Measurements from ENCODE around the gene OAS2. TPM values are rescaled to one million over a fixed set of nuclear protein-coding genes. Genes with fewer than 3 reads are reported as not detected.

Gene OAS2
- total and polyA plus RNA-seq, 2 of the 8 experiments (the other 6 are each of a cell fraction or from before 2014, with no cell fraction given) = 0.06 TPM; not detected in 1

- no peak overlapping the region for H3K9ac ChIP-seq (replicated peaks in 1 of 4; ENCODE audit: extremely low read depth in 1 of 4, low read depth in 3 of 4, low read length in 3 of 4)
- peaks cover 10 to 19% of the 10 kb centered on the region in 2 experiments for H3K9me3 ChIP-seq (ENCODE audit: insufficient read depth in 2 of 2, low read depth in 1 of 2, low read length in 1 of 2)
- H2BK20ac ChIP-seq (ENCODE audit: low read length) = no peak overlapping the region
- H3K4me3 ChIP-seq (ENCODE audit: extremely low read depth in 1 of 4, insufficient read depth in 2 of 4, low read depth in 3 of 4, low read length in 4 of 4) = no peak overlapping the region
- H3K4me1 ChIP-seq (replicated peaks in 1 of 4; ENCODE audit: control insufficient read depth in 3 of 4, insufficient read depth in 4 of 4, low read length in 3 of 4) = no peaks in the 10 kb centered on the region
- no peak overlapping the region for H2BK120ac ChIP-seq (replicated peaks; ENCODE audit: low read depth, low read length)
- no peak overlapping the region for H3K27ac ChIP-seq (ENCODE audit: low read depth, low read length)
- peaks cover 0 to 3% (median 0%) of the 10 kb centered on the region in 4 experiments; a peak in 1 of 7 replicates for H3K27me3 ChIP-seq (replicated peaks in 1 of 4; ENCODE audit: control insufficient read depth in 3 of 4, extremely low read depth in 1 of 4, insufficient read depth in 3 of 4, low read length in 3 of 4)
- POLR2A ChIA-PET (ENCODE audit: partially characterized antibody) = no interaction called here
- no peaks in the 10 kb centered on the region for H3K23me2 ChIP-seq (ENCODE audit: low read depth, low read length)
- H3K56ac ChIP-seq (replicated peaks; ENCODE audit: insufficient read length, low read depth, low read length) = no peak overlapping the region
- WGBS, 2 experiments (ENCODE audit: extremely low coverage in 1 of 2, insufficient coverage in 1 of 2, insufficient read length in 1 of 2, insufficient replicate concordance in 2 of 2, low coverage in 1 of 2, low lambda C conversion rate in 2 of 2, missing lambda C conversion rate in 1 of 2) = 83% methylated on average over 14 of the region's 14 CpGs; no CpG with 5 or more reads in 1 of the 2 experiments
- H2BK12ac ChIP-seq (ENCODE audit: low read depth, low read length) = no peak overlapping the region
- H3K79me1 ChIP-seq (ENCODE audit: low read depth, low read length) = no peaks in the 10 kb centered on the region
- FAIRE-seq (no peak), DNase-seq (ENCODE audit: low read depth in 1 of 2, low spot score in 2 of 2) (no peak)
- no peak overlapping the region for H3K14ac ChIP-seq (ENCODE audit: insufficient read length)
- H2BK15ac ChIP-seq (ENCODE audit: low read length) = no peak overlapping the region
- no peak overlapping the region for H3K23ac ChIP-seq (ENCODE audit: insufficient read length)
- no peak overlapping the region for H2AFZ ChIP-seq (ENCODE audit: low read length)
- H4K5ac ChIP-seq (ENCODE audit: insufficient read length, low read depth, low read length) = no peak overlapping the region
- H4K8ac ChIP-seq (ENCODE audit: extremely low read depth, insufficient read depth, low read length) = peak overlapping the region; percentile 60; the same call in 1 of the 2 replicates
- H3K36me3 ChIP-seq (ENCODE audit: control insufficient read depth in 2 of 4, insufficient read depth in 4 of 4, low read length in 3 of 4) = no peaks in the 10 kb centered on the region
- H3K18ac ChIP-seq (ENCODE audit: extremely low read depth, low read length) = no peak overlapping the region
- H4K91ac ChIP-seq (replicated peaks; ENCODE audit: insufficient read length, low read length) = no peak overlapping the region
- no peak overlapping the region for H2BK5ac ChIP-seq (ENCODE audit: low read depth, low read length)
- H2AK5ac ChIP-seq (ENCODE audit: low read depth, low read length) = no peak overlapping the region
- no peaks in the 10 kb centered on the region for H4K20me1 ChIP-seq (replicated peaks in 1 of 2; ENCODE audit: control insufficient read depth in 1 of 2, insufficient read depth in 2 of 2, low read length in 2 of 2)
- H3K4me2 ChIP-seq (ENCODE audit: insufficient read depth in 1 of 2, low read depth in 2 of 2, low read length in 2 of 2) = no peak overlapping the region
- CTCF ChIA-PET (ENCODE audit: partially characterized antibody) = interaction anchor here (0.9 to 2.4 kb wide), 3 partner anchors 13 to 30 kb away, joined by 3 to 8 read pairs (median 3); partner anchors contain the start of gene OAS2
- H3K79me2 ChIP-seq (ENCODE audit: control insufficient read depth in 1 of 2, insufficient read depth in 2 of 2, low read length in 2 of 2) = no peaks in the 10 kb centered on the region
- TF ChIP-seq CHD1 (IDR thresholded peaks at IDR 0.05; ENCODE audit: low read depth, low read length) (no peak), CEBPB (IDR thresholded peaks at IDR 0.05; ENCODE audit: low read depth, low read length) (no peak), USF2 (IDR thresholded peaks at IDR 0.05; ENCODE audit: low read length) (no peak), TBP (IDR thresholded peaks at IDR 0.05; ENCODE audit: low read depth, low read length) (no peak), POU5F1 (IDR thresholded peaks at IDR 0.05; ENCODE audit: low read depth, low read length) (no peak), CBX5 (IDR thresholded peaks at IDR 0.05; ENCODE audit: low read depth, low read length) (no peak), SIRT6 (IDR thresholded peaks at IDR 0.05; ENCODE audit: low read length) (no peak), JUND (IDR thresholded peaks at IDR 0.05; ENCODE audit: low read length) (no peak), EP300 (IDR thresholded peaks at IDR 0.05; ENCODE audit: borderline replicate concordance in 1 of 2, low read depth in 2 of 2, low read length in 2 of 2) (no peak), SIX5 (IDR thresholded peaks at IDR 0.05; ENCODE audit: low read depth, low read length) (no peak)
- H3K4ac ChIP-seq (replicated peaks; ENCODE audit: insufficient read length, low read depth, low read length) = no peak overlapping the region
These were observed 15.0 kb upstream of the OAS2 start for GRCh38 chr12:112963227-112963861.
